ENCODE results near the gene DSCAML1.

DNA sequence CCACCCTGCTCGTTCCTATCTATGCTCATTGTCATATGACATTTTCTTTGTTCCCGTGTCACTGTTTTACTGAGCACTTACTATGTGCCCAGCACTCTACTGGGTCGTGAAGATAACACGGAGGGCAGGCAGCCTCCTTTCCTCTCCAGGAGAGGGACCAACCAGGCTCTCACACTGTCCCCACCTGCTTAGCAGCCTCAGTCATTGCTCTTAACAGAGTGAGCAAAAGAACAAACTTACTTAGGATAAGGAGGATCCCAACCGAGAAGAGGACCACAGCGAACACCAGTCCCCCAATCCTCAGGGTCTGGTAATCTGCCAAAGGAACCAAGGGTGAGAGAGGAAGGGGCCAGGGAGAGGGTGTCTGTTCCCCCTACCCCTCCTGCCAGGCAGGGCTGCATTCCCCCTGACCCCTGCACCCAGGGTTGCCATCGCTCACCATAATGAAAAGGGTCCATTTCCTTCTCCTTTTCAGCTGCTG lies 44.6 kb upstream of the DSCAML1 start:
- TF ChIP-seq CTCF (IDR thresholded peaks at IDR 0.05; ENCODE audit: control extremely low read depth in 1 of 3, insufficient read depth in 1 of 3, low read depth in 1 of 3, low read length in 3 of 3): no peak
- no peak for TF ChIP-seq JUND (IDR thresholded peaks at IDR 0.05; ENCODE audit: low read length)
- no peak for TF ChIP-seq CREB1 (IDR thresholded peaks at IDR 0.05)
- TF ChIP-seq, protein P1, sequence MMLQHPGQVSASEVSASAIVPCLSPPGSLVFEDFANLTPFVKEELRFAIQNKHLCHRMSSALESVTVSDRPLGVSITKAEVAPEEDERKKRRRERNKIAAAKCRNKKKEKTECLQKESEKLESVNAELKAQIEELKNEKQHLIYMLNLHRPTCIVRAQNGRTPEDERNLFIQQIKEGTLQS (IDR thresholded peaks at IDR 0.05; ENCODE audit: insufficient read depth, low read depth, low read length): no peak
- TF ChIP-seq EP300 (IDR thresholded peaks at IDR 0.05; ENCODE audit: borderline replicate concordance in 1 of 2, low read depth in 2 of 2, low read length in 2 of 2): no peak
- no peak for TF ChIP-seq YY1 (IDR thresholded peaks at IDR 0.05; ENCODE audit: low read depth, low read length)

All from H1 (cell line).